A673 (cell line): Measurements from ENCODE around the gene EVPL.

ENCODE experiments used
- EZH2 ChIP-seq: fragments of 200-600 bp; sonication (generic); IDR thresholded peaks from 2 replicates; pipeline ENCODE4 v1.6.1; 2017; ENCODE audit warnings: borderline replicate concordance, low read depth, mild to moderate bottlenecking, mixed read lengths, antibody characterized with exemption, low read length; ENCODE audit not compliant: poor library complexity, severe bottlenecking
- TF ChIP-seq, protein P1 (sequence below): fragments of 300-800, 200-600 bp; sonication (generic); conservative IDR thresholded peaks from 2 replicates; pipeline ENCODE4 v1.5.1; 2017; ENCODE audit warnings: low read depth, mild to moderate bottlenecking, antibody characterized with exemption, low read length, moderate library complexity, mixed read lengths

GRCh38 chr17:76025294-76025693 lies 1.8 kb downstream of the EVPL start:
- TF ChIP-seq, protein P1, sequence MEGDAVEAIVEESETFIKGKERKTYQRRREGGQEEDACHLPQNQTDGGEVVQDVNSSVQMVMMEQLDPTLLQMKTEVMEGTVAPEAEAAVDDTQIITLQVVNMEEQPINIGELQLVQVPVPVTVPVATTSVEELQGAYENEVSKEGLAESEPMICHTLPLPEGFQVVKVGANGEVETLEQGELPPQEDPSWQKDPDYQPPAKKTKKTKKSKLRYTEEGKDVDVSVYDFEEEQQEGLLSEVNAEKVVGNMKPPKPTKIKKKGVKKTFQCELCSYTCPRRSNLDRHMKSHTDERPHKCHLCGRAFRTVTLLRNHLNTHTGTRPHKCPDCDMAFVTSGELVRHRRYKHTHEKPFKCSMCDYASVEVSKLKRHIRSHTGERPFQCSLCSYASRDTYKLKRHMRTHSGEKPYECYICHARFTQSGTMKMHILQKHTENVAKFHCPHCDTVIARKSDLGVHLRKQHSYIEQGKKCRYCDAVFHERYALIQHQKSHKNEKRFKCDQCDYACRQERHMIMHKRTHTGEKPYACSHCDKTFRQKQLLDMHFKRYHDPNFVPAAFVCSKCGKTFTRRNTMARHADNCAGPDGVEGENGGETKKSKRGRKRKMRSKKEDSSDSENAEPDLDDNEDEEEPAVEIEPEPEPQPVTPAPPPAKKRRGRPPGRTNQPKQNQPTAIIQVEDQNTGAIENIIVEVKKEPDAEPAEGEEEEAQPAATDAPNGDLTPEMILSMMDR, result no peak
- TF ChIP-seq EZH2, result no peak
